Neural crest cell (in vitro differentiated cells): ENCODE measurements around the gene PIWIL4. TPM values are rescaled to one million over a fixed set of nuclear protein-coding genes. Genes with fewer than 3 reads are reported as not detected.

Experiments used
- DNase-seq: peaks from one replicate; pipeline ENCODE4 v3.0.0; 2021; ENCODE audit warnings: low read depth, mixed read lengths, low spot score
- H3K27ac Mint-ChIP-seq: one replicate; pipeline ENCODE4 v1.8.0; 2021; ENCODE audit warnings: mild to moderate bottlenecking, mixed read lengths; ENCODE audit not compliant: unreplicated experiment
- H3K27me3 Mint-ChIP-seq: 2 replicates; pipeline ENCODE4 v1.8.0; 2021; ENCODE audit warnings: low read depth, mild to moderate bottlenecking, mixed read lengths
- H3K36me3 Mint-ChIP-seq: 2 replicates; pipeline ENCODE4 v1.8.0; 2021; ENCODE audit warnings: low read depth, mild to moderate bottlenecking, mixed read lengths
- H3K4me1 Mint-ChIP-seq: 2 replicates; pipeline ENCODE4 v1.8.0; 2021; ENCODE audit warnings: mixed read lengths
- H3K4me3 Mint-ChIP-seq: one replicate; pipeline ENCODE4 v1.8.0; 2021; ENCODE audit warnings: mild to moderate bottlenecking, mixed read lengths
- H3K9me3 Mint-ChIP-seq: 2 replicates; pipeline ENCODE4 v1.8.0; 2021; ENCODE audit warnings: mixed read lengths
- CTCF ChIP-seq: fragments of 200-600 bp; sonication (generic); conservative IDR thresholded peaks from 2 replicates; pipeline ENCODE4 v1.5.0; 2021; ENCODE audit warnings: antibody characterized with exemption, mild to moderate bottlenecking
- total RNA-seq: library from RNA; stranded (reverse); gene quantifications from 2 replicates; pipeline ENCODE4 v1.2.1, GENCODE V29; 2021

PIWIL4 gene
- total RNA-seq, 1 donor from 2014 or later = 0.72 TPM

GRCh38 chr11:94658888-94659287, 91.7 kb downstream of the PIWIL4 start:
- H3K27me3 Mint-ChIP-seq = no peaks in the 10 kb centered on the region
- H3K4me1 Mint-ChIP-seq = no peaks in the 10 kb centered on the region
- no peak for TF ChIP-seq CTCF
- H3K4me3 Mint-ChIP-seq = no peak overlapping the region
- H3K36me3 Mint-ChIP-seq = no peaks in the 10 kb centered on the region
- peaks cover 12% of the 10 kb centered on the region for H3K9me3 Mint-ChIP-seq
- no peak for DNase-seq
- H3K27ac Mint-ChIP-seq = no peak overlapping the region

DNA sequence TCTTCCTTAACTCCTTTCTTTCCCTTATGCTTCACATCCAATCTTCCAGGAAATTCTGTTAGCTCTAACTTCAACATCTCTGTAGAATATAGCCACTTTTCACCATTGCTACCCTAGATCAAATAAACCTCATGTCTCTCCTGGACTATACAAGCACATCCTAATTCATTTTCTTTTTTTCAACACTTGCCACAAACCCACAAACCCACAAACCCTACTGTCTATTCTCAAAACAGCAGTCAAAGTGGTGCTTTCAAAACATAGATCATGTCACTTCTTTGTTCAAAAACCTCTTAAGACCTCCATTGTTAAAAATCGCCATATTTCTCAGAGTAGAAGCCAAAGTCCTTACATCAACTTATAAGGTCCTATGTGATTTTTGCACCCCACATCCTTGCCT, 94.3 kb downstream of the PIWIL4 start:
- TF ChIP-seq CTCF = no peak
- Mint-ChIP-seq H3K9me3 (peaks cover 12% of the 10 kb centered on the region), H3K27me3 (no peaks in the 10 kb centered on the region), H3K36me3 (no peaks in the 10 kb centered on the region), H3K4me3 (no peak overlapping the region), H3K4me1 (peaks cover 17% of the 10 kb centered on the region), H3K27ac (no peak overlapping the region)
- no peak for DNase-seq

DNA sequence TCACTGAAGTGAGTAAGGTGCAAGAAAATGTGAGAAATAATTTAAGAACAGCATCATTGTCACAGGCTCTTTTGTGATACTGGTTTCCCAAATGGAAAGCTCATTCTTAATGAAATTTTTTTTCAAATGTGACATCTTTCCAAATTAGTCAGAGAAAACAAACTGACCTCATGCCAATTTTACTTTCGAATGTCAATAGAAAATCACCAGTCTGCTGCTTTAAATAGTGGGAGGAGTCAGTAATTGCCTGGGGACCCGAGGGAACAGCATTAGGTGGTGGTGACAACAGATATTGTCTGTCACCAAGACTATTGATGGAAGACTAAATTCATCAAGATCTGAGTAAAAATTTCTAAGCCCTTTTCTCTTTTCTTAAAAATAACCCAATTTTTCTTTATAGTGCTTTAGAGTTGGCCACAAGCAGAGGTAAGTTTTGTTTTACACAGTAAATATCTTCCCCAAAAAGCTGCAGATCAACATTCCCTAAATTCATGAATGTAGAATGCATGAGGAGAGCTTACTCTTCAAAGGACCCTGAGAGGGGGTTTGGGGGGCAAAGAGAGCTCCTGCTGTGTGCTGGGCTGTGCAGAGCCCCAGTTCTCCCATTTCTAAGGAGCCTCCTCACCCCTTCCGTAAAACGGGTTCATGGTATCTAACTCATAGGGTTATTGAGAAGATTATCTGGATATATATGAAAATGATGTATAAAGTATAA, 95.1 kb downstream of the PIWIL4 start:
- Mint-ChIP-seq H3K27me3 (no peaks in the 10 kb centered on the region), H3K9me3 (peaks cover 12% of the 10 kb centered on the region), H3K27ac (no peak overlapping the region), H3K4me3 (no peak overlapping the region), H3K4me1 (peaks cover 17% of the 10 kb centered on the region), H3K36me3 (no peaks in the 10 kb centered on the region)
- no peak for TF ChIP-seq CTCF
- no peak for DNase-seq

DNA sequence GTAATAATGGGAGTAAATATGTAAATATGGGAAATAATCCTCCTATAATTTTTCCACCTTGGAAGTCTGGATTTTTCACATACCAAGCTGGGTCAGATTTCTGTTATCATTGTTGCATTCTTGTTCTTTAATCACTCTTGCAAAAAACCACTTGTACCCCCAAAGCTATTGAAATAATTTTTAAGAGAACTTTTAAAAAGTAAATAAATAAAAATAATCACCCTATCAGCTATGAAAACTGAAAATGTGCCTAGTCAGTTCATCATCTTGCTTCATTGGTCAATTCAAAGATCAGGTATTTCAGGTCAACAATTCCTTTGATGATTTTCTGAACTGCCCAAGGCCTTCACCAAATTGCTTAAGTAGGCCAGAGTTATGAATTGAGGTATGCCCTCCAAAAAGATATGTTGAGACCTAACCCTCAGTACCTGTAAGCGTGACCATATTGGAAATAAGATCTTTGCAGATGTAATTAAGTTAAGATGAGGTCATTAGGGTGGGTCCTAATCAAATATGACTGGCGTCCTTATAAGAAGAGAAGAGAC, 95.8 kb downstream of the PIWIL4 start:
- no peaks in the 10 kb centered on the region for H3K27me3 Mint-ChIP-seq
- no peak for TF ChIP-seq CTCF

DNA sequence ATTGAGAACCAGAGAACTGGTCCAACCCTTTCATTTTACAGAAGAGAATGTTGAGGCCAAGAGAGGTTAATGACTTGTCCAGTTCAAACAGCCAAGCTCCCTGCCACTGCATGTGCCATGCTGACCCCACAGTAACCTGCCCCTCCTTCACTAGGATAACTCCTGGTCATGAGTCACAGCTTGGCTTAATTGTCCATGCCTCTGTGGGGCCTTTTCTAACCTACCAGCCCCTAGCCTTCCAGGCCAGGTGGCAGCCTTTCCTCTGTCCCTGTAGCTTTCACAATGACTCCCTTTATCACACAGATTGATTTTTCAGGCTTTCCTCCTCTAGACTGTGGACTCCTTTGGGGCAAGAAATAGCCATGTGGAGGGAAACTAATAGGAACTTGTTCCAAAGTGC, 97.2 kb downstream of the PIWIL4 start:
- H3K4me1 Mint-ChIP-seq = peaks cover 17% of the 10 kb centered on the region
- H3K27me3 Mint-ChIP-seq = no peaks in the 10 kb centered on the region
- DNase-seq = no peak
- no peaks in the 10 kb centered on the region for H3K36me3 Mint-ChIP-seq
- no peak for TF ChIP-seq CTCF
- no peak overlapping the region for H3K27ac Mint-ChIP-seq
- no peak overlapping the region for H3K4me3 Mint-ChIP-seq
- peaks cover 9% of the 10 kb centered on the region for H3K9me3 Mint-ChIP-seq

More for the DNA sequence above, 95.8 kb downstream of the PIWIL4 start:
- Mint-ChIP-seq H3K27ac (no peak overlapping the region), H3K36me3 (no peaks in the 10 kb centered on the region), H3K9me3 (peaks cover 9% of the 10 kb centered on the region), H3K4me1 (peaks cover 17% of the 10 kb centered on the region), H3K4me3 (no peak overlapping the region)
- DNase-seq = no peak
